Uterus (tissue), 4 donors: Measurements from ENCODE around the gene FAM8A1. TPM values are rescaled to one million over a fixed set of nuclear protein-coding genes. Genes with fewer than 3 reads are reported as not detected.

ENCODE experiments used
- DNase-seq, 2 donors: peaks; one replicate each; pipeline ENCODE4 v3.0.0-alpha.2; 2019 to 2020
- H3K27ac ChIP-seq, 2 donors: fragments of 200-600 bp; sonication (generic); 1 replicate in 1 of 2; 2 replicates in 1 of 2; pipeline ENCODE4 v1.5.1; 2016 to 2018
- H3K27me3 ChIP-seq, 2 donors: fragments of 200-600 bp; sonication (generic); one replicate each; pipeline ENCODE4 v1.5.1; 2018 to 2019; ENCODE audit warnings: control low read depth in 1 of 2
- H3K36me3 ChIP-seq, 2 donors: fragments of 200-600 bp; sonication (generic); one replicate each; pipeline ENCODE4 v1.5.1; 2019; ENCODE audit warnings: control low read depth in 1 of 2
- H3K4me1 ChIP-seq, 2 donors: fragments of 200-600 bp; sonication (generic); one replicate each; pipeline ENCODE4 v1.5.1; 2018 to 2019; ENCODE audit warnings: control low read depth in 1 of 2
- H3K4me3 ChIP-seq, 2 donors: fragments of 200-600 bp; sonication (generic); 1 replicate in 1 of 2; 2 replicates in 1 of 2; pipeline ENCODE4 v1.5.1; 2018 to 2019; ENCODE audit warnings: mild to moderate bottlenecking in 1 of 2
- H3K9me3 ChIP-seq, 2 donors: fragments of 200-600 bp; sonication (generic); one replicate each; pipeline ENCODE4 v1.5.1; 2019; ENCODE audit warnings: control low read depth in 1 of 2
- POLR2A ChIP-seq, 2 donors: fragments of 450-650 bp; IDR thresholded peaks; one replicate each; pipeline ENCODE4 v1.6.1; 2016; ENCODE audit warnings: antibody characterized with exemption in 2 of 2, mild to moderate bottlenecking in 1 of 2, moderate library complexity in 1 of 2
- intact Hi-C: fragments of 100-400 bp; cut with DNase I; formaldehyde crosslinking; loops from one replicate; pipeline ENCODE4 v1.15.1; 2023; ENCODE audit warnings: low total_unique reads
- total RNA-seq, 4 donors: library from RNA; depleted of rRNA in 3 of 4; stranded (reverse); fragments of >200 nt in 3 of 4; gene quantifications; one replicate each; pipeline versions ENCODE4 v1.1.0 to v1.2.4, GENCODE V29; 2014 to 2023
- TF ChIP-seq, protein P1 (sequence below), 4 experiments: fragments of 200-600 bp in 2 of 4; fragments of 450-650 bp in 2 of 4; sonication (generic) in 2 of 4; IDR thresholded peaks; one replicate each; pipeline ENCODE4 v1.5.1; 2016 to 2019; ENCODE audit warnings: antibody characterized with exemption in 4 of 4, mild to moderate bottlenecking in 2 of 4, moderate library complexity in 1 of 4
- donor health status: DM: yes; HTN: yes; CAD: no.

The FAM8A1 gene
- total RNA-seq, 4 donors from 2014 or later = 25.9 to 69.3 (median 50.6) TPM

DNA sequence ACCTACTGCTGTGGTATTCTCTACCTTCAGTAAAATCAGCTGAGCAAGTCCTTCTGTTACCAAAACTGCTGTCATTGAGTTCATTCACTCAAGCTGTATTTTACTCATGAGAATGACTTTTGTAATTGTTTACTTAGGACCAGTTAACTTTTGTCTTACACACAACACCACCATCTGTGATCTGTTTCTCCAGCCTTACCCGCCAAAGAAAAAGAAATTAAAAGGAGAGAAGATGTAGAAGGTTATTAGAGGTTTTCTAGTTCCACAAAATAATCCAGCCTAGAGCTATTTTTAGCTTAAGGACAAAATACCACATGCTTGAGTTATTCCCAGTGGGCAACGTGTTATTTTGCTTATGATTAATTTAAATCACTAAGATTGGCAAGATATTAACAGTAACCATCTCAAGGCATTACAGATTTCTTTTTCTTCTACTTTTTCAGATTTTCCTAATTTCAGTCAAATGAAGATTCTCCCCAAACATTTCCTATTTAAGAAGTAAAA is 38.2 kb downstream of the FAM8A1 start:
- DNase-seq = no peak
- H3K4me1 ChIP-seq = no peaks in the 10 kb centered on the region

DNA sequence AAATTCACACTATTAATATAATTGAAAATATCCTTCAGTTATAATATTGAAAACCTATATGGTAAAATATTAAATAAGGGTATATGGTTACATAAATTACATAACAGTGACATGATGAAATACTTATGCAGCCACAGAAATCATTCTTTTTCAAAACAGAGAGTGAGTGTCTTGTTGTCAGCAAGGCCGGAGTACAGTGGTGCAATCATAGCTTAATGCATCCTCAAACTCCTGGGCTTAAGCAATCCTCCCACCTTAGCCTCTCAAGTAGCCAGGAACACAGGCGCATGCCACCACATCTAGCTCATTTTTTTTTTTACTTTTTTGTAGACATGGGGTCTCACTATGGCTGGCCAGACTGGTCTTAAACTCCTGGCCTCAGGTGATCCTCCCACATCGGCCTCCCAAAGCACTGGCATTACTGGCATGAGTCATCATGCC is 40.4 kb downstream of the FAM8A1 start:
- no peaks in the 10 kb centered on the region for H3K27me3 ChIP-seq
- no peaks in the 10 kb centered on the region for H3K36me3 ChIP-seq
- H3K4me1 ChIP-seq = no peaks in the 10 kb centered on the region
- H3K9me3 ChIP-seq = no peaks in the 10 kb centered on the region
- no peak overlapping the region for H3K4me3 ChIP-seq
- no peak for DNase-seq
- H3K27ac ChIP-seq = no peak overlapping the region
- TF ChIP-seq, protein P1, sequence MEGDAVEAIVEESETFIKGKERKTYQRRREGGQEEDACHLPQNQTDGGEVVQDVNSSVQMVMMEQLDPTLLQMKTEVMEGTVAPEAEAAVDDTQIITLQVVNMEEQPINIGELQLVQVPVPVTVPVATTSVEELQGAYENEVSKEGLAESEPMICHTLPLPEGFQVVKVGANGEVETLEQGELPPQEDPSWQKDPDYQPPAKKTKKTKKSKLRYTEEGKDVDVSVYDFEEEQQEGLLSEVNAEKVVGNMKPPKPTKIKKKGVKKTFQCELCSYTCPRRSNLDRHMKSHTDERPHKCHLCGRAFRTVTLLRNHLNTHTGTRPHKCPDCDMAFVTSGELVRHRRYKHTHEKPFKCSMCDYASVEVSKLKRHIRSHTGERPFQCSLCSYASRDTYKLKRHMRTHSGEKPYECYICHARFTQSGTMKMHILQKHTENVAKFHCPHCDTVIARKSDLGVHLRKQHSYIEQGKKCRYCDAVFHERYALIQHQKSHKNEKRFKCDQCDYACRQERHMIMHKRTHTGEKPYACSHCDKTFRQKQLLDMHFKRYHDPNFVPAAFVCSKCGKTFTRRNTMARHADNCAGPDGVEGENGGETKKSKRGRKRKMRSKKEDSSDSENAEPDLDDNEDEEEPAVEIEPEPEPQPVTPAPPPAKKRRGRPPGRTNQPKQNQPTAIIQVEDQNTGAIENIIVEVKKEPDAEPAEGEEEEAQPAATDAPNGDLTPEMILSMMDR (IDR thresholded peaks at IDR 0.05) = no peak
- TF ChIP-seq POLR2A (IDR thresholded peaks at IDR 0.05) = no peak
- intact Hi-C loops = no loop called here

More for the DNA sequence above, 38.2 kb downstream of the FAM8A1 start:
- no peaks in the 10 kb centered on the region for H3K36me3 ChIP-seq
- intact Hi-C loops = no loop called here
- no peak for TF ChIP-seq POLR2A (IDR thresholded peaks at IDR 0.05)
- TF ChIP-seq, protein P1 (IDR thresholded peaks at IDR 0.05) = no peak
- no peak overlapping the region for H3K4me3 ChIP-seq
- H3K27ac ChIP-seq = no peak overlapping the region
- no peaks in the 10 kb centered on the region for H3K27me3 ChIP-seq
- H3K9me3 ChIP-seq = no peaks in the 10 kb centered on the region

DNA sequence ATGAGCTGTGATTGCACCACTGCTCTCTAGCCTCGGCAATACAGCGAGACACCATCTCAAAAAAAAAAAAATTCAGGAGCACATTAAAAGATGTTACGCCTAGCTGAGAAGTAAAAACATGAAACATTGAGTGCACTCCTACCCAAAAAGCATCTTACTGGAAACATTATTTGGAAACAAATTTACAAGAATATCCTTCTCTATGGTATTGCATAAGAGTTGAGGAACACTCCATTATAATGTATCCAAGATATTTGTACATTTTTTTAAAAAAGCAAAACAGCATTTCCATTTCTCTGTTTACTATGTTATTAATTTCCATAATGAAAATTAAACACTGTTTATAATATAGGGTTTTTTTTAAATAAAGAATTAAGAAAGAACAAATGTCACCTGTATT is 48.6 kb downstream of the FAM8A1 start:
- H3K27ac ChIP-seq = no peak overlapping the region
- no peak overlapping the region for H3K4me3 ChIP-seq
- no peak for TF ChIP-seq POLR2A (IDR thresholded peaks at IDR 0.05)
- intact Hi-C loops = no loop called here
- DNase-seq = no peak
- H3K9me3 ChIP-seq = no peaks in the 10 kb centered on the region
- no peaks in the 10 kb centered on the region for H3K36me3 ChIP-seq
- no peaks in the 10 kb centered on the region for H3K4me1 ChIP-seq
- no peaks in the 10 kb centered on the region for H3K27me3 ChIP-seq

DNA sequence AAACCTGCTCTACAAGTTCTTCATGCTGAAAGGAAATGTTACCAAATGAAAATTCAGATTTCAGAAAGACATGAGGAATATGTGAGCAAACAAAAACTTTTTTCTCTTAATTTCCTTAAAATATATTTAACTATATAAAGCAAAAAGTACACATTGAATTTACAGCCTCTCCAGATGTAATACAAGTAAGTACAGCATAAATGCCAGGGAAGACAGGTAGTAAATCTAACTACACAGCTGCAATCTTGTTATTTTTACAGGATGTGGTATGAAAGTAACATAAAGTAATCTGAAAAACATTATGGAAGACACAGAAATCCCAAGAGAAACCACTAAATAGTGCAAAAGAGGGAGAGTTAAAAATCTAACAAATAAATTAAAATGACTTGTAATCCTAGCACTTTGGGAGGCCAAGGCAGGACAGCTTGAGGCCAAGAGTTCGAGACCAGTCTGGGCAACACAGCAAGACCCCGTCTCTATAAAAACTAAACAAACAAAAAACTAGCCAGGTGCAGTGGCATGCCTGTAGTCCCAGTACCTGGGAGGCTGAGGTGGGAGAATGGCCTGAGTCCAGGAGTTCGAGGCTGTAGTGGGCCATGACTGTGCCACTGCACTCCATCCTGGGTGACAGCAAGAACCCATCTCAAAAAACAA is 50.7 kb downstream of the FAM8A1 start:
- H3K4me1 ChIP-seq = no peaks in the 10 kb centered on the region
- H3K36me3 ChIP-seq = no peaks in the 10 kb centered on the region
- H3K4me3 ChIP-seq = no peak overlapping the region
- DNase-seq = no peak
- intact Hi-C loops = no loop called here
- TF ChIP-seq POLR2A (IDR thresholded peaks at IDR 0.05) = no peak
- TF ChIP-seq, protein P1 (IDR thresholded peaks at IDR 0.05) = no peak
- H3K27ac ChIP-seq = no peak overlapping the region
- no peaks in the 10 kb centered on the region for H3K27me3 ChIP-seq
- no peaks in the 10 kb centered on the region for H3K9me3 ChIP-seq

DNA sequence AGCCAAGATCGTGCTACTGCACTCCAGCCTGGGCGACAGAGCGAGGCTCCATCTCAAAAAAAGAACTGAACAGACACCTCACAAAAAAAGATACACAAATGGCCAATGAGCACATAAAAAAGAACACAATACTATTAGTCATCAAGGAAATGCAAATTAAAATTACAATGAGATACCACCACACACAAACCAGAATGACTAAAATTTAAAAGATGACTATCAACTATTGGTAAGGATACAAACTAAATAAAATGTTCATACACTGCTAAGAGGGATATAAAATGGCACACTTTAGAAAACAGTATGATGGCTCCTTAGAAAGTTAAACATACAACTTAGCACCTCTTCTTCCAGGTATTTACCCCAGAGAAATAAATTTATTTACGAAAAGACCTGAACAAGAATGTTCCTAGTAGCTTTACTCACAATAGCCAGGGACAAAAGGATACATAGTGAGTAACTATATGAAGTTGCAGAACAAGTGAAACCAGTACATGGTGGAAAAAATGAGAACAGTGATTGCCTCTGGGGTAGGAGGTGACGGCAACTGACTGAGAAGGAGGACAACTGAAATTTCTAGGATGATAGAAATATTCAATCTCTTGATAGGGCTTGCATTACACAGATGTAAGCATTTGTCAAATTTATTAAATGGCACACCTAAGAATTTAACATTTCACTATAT is 53.2 kb downstream of the FAM8A1 start:
- H3K36me3 ChIP-seq = no peaks in the 10 kb centered on the region
- intact Hi-C loops = no loop called here
- no peak for TF ChIP-seq POLR2A (IDR thresholded peaks at IDR 0.05)
- TF ChIP-seq, protein P1 (IDR thresholded peaks at IDR 0.05) = no peak

More for the DNA sequence above, 53.2 kb downstream of the FAM8A1 start:
- Histone ChIP-seq H3K4me3 (no peak overlapping the region), H3K4me1 (no peaks in the 10 kb centered on the region), H3K9me3 (no peaks in the 10 kb centered on the region), H3K27ac (no peak overlapping the region), H3K27me3 (no peaks in the 10 kb centered on the region)
- no peak for DNase-seq
